HCT116 (cell line): Measurements from ENCODE around the gene ESR2. TPM values are rescaled to one million over a fixed set of nuclear protein-coding genes. Genes with fewer than 3 reads are reported as not detected.

Experiments used
- ATAC-seq: fragments of 200-7000 bp; cut with Tn5 transposase; 2 replicates; pipeline ENCODE4 v1.9.1; 2020; ENCODE audit warnings: mild to moderate bottlenecking, moderate library complexity
- BruUV-seq: library from RNA; stranded (reverse); fragments of 400-500 nt; replicated peaks from 2 replicates; lab custom pipeline; 2021; lab: Mats Ljungman, UMichigan
- CTCF ChIA-PET: fragments of 300-600 bp; sonication (Branson Sonifier 250); formaldehyde crosslinking; loops from one replicate; lab custom pipeline; 2021; ENCODE audit warnings: antibody characterized with exemption; lab: Charles Lee
- POLR2A ChIA-PET: fragments of 300-600, 350-600 bp; sonication (Branson Sonifier 250); formaldehyde crosslinking; loops from one replicate; lab custom pipeline; 2021; ENCODE audit warnings: antibody characterized with exemption; lab: Charles Lee
- RAD21 ChIA-PET, 2 experiments: fragments of 300-600 bp; sonication (Branson Sonifier 250); formaldehyde crosslinking; loops; one replicate each; lab custom pipeline; 2023; ENCODE audit warnings: low total read pairs in 2 of 2; ENCODE audit not compliant: uncharacterized antibody in 2 of 2, unreplicated experiment in 2 of 2, low non-redundant PET in 1 of 2; lab: Charles Lee
- DNase-seq: peaks from one replicate; pipeline ENCODE4 v3.0.0-alpha.2; 2010; ENCODE audit warnings: low read depth, low spot score
- H2AFZ ChIP-seq: fragments of 200-600 bp; shearing (Covaris generic), sonication (generic); 2 replicates; pipeline ENCODE4 v1.6.1; 2017; ENCODE audit warnings: low read depth, mixed run types, mixed read lengths, antibody characterized with exemption, low read length; ENCODE audit not compliant: poor library complexity, severe bottlenecking
- H3K27ac ChIP-seq: 2 replicates; pipeline ENCODE4 v1.5.1; 2012; ENCODE audit warnings: low read depth, low read length
- H3K27me3 ChIP-seq: fragments of 200-600 bp; sonication (generic); 2 replicates; pipeline ENCODE4 v1.6.1; 2016; ENCODE audit warnings: mixed run types, low read length, mixed read lengths; ENCODE audit not compliant: insufficient read depth
- H3K36me3 ChIP-seq, 2 experiments: fragments of 200-500 bp in 1 of 2; fragments of 200-600 bp in 1 of 2; sonication (Bioruptor generic) in 1 of 2; sonication (generic) in 1 of 2; 2 replicates each; pipeline versions ENCODE4 v1.5.1 to v1.6.1; 2014 to 2016; ENCODE audit warnings: low read length in 2 of 2, inconsistent platforms in 1 of 2, mixed read lengths in 1 of 2, mixed run types in 1 of 2; ENCODE audit not compliant: insufficient read depth in 2 of 2, control insufficient read depth in 1 of 2
- H3K4me1 ChIP-seq, 2 experiments: fragments of 200-600 bp in 1 of 2; sonication (generic) in 1 of 2; 2 replicates each; pipeline versions ENCODE4 v1.5.1 to v1.6.1; 2012 to 2017; ENCODE audit warnings: low read length in 2 of 2, inconsistent platforms in 1 of 2, mild to moderate bottlenecking in 1 of 2, mixed read lengths in 1 of 2, mixed run types in 1 of 2, moderate library complexity in 1 of 2; ENCODE audit not compliant: insufficient read depth in 2 of 2, control insufficient read depth in 1 of 2
- H3K4me2 ChIP-seq: fragments of 200-600 bp; sonication (generic); 2 replicates; pipeline ENCODE4 v1.6.1; 2017; ENCODE audit warnings: mixed run types, low read length, mixed read lengths
- H3K4me3 ChIP-seq, 2 experiments: fragments of 200-600 bp in 1 of 2; sonication (generic) in 1 of 2; replicated peaks in 1 of 2; 2 replicates each; pipeline ENCODE4 v1.5.1; 2011 to 2016; ENCODE audit warnings: low read length in 2 of 2, control low read depth in 1 of 2, low read depth in 1 of 2, mild to moderate bottlenecking in 1 of 2, mixed read lengths in 1 of 2, mixed run types in 1 of 2
- H3K79me2 ChIP-seq: fragments of 200-600 bp; sonication (generic); 2 replicates; pipeline ENCODE4 v1.6.1; 2017; ENCODE audit warnings: mild to moderate bottlenecking, mixed run types, low read length, moderate library complexity, mixed read lengths; ENCODE audit not compliant: insufficient read depth
- H3K9ac ChIP-seq: fragments of 200-600 bp; sonication (generic); 2 replicates; pipeline ENCODE4 v1.6.1; 2016; ENCODE audit warnings: low read length, mixed read lengths
- H3K9me2 ChIP-seq: fragments of 200-600 bp; sonication (generic), shearing (Covaris generic); 2 replicates; pipeline ENCODE4 v1.6.1; 2017; ENCODE audit warnings: mixed run types, mild to moderate bottlenecking, moderate library complexity; ENCODE audit not compliant: insufficient read depth
- H3K9me3 ChIP-seq, 2 experiments: fragments of 200-500 bp in 1 of 2; fragments of 200-600 bp in 1 of 2; sonication (Bioruptor generic) in 1 of 2; sonication (generic) in 1 of 2; 2 replicates each; pipeline ENCODE4 v1.6.1; 2014 to 2017; ENCODE audit warnings: low read length in 2 of 2, mixed read lengths in 2 of 2, inconsistent platforms in 1 of 2, low read depth in 1 of 2, mild to moderate bottlenecking in 1 of 2, mixed run types in 1 of 2, moderate library complexity in 1 of 2; ENCODE audit not compliant: control insufficient read depth in 1 of 2, insufficient read depth in 1 of 2
- H4K20me1 ChIP-seq: fragments of 200-600 bp; sonication (generic), shearing (Covaris generic); 2 replicates; pipeline ENCODE4 v1.6.1; 2017; ENCODE audit warnings: mixed run types, mild to moderate bottlenecking, moderate library complexity; ENCODE audit not compliant: insufficient read depth
- ATF3 ChIP-seq: IDR thresholded peaks from 2 replicates; pipeline ENCODE4 v1.6.1; 2012
- CEBPB ChIP-seq: IDR thresholded peaks from 2 replicates; pipeline ENCODE4 v1.6.1; 2012; ENCODE audit warnings: low read depth
- CTCF ChIP-seq, 3 experiments: fragments of 200-600 bp in 1 of 3; sonication (generic) in 1 of 3; IDR thresholded peaks in 2 of 3; conservative IDR thresholded peaks in 1 of 3; 2 replicates each; pipeline ENCODE4 v1.5.1; 2012 to 2017; ENCODE audit warnings: low read depth in 2 of 3, low read length in 2 of 3, antibody characterized with exemption in 1 of 3, borderline replicate concordance in 1 of 3, control low read depth in 1 of 3, mild to moderate bottlenecking in 1 of 3, mixed read lengths in 1 of 3, mixed run types in 1 of 3, moderate library complexity in 1 of 3; ENCODE audit not compliant: insufficient read depth in 1 of 3
- ELF1 ChIP-seq: IDR thresholded peaks from 2 replicates; pipeline ENCODE4 v1.6.1; 2012; ENCODE audit warnings: low read depth, borderline replicate concordance
- EZH2 ChIP-seq: fragments of 200-600 bp; sonication (generic); IDR thresholded peaks from 2 replicates; pipeline ENCODE4 v1.6.1; 2017; ENCODE audit warnings: antibody characterized with exemption, mixed run types
- EZH2phosphoT487 ChIP-seq: fragments of 200-600 bp; IDR thresholded peaks from 2 replicates; pipeline ENCODE4 v1.6.1; 2018; ENCODE audit warnings: antibody characterized with exemption, borderline replicate concordance
- FOSL1 ChIP-seq: IDR thresholded peaks from 2 replicates; pipeline ENCODE4 v1.6.1; 2012; ENCODE audit warnings: low read depth
- JUND ChIP-seq: IDR thresholded peaks from 2 replicates; pipeline ENCODE4 v1.6.1; 2012
- POLR2A ChIP-seq: IDR thresholded peaks from 2 replicates; pipeline ENCODE4 v1.7.0; 2011; ENCODE audit warnings: borderline replicate concordance; ENCODE audit not compliant: insufficient read depth, insufficient read length; ENCODE audit errors: extremely low read depth
- POLR2AphosphoS5 ChIP-seq: IDR thresholded peaks from 2 replicates; pipeline ENCODE4 v1.6.1; 2011; ENCODE audit warnings: mild to moderate bottlenecking, low read depth, low read length, moderate library complexity
- REST ChIP-seq: IDR thresholded peaks from 2 replicates; pipeline ENCODE4 v1.6.1; 2012; ENCODE audit warnings: low read depth
- SIN3A ChIP-seq: IDR thresholded peaks from 2 replicates; pipeline ENCODE4 v1.6.1; 2012; ENCODE audit warnings: low read depth
- SRF ChIP-seq: IDR thresholded peaks from 2 replicates; pipeline ENCODE4 v1.6.1; 2012; ENCODE audit warnings: low read depth
- TCF7L2 ChIP-seq: IDR thresholded peaks from 2 replicates; pipeline ENCODE4 v1.7.0; 2011; ENCODE audit warnings: borderline replicate concordance, inconsistent platforms; ENCODE audit not compliant: insufficient read depth, insufficient read length; ENCODE audit errors: extremely low read depth
- YY1 ChIP-seq: IDR thresholded peaks from 2 replicates; pipeline ENCODE4 v1.6.1; 2011; ENCODE audit warnings: low read length, low read depth, moderate library complexity, mild to moderate bottlenecking; ENCODE audit not compliant: insufficient replicate concordance; ENCODE audit errors: extremely low read depth
- ZBTB33 ChIP-seq: IDR thresholded peaks from 2 replicates; pipeline ENCODE4 v1.6.1; 2011; ENCODE audit warnings: mild to moderate bottlenecking, low read length, moderate library complexity; ENCODE audit not compliant: insufficient replicate concordance; ENCODE audit errors: extremely low read depth
- ZFX ChIP-seq: fragments of 450-650 bp; IDR thresholded peaks from 2 replicates; pipeline ENCODE4 v1.6.1; 2017
- ZNF274 ChIP-seq: fragments of 200-500 bp; sonication (Bioruptor generic); IDR thresholded peaks from 2 replicates; pipeline ENCODE4 v1.6.1; 2014; ENCODE audit warnings: mild to moderate bottlenecking, low read depth, low read length, inconsistent platforms
- intact Hi-C: fragments of 100-400 bp; cut with micrococcal nuclease; formaldehyde crosslinking; loops from 2 replicates; pipeline ENCODE4 v1.10.0; 2022
- total RNA-seq: library from RNA; stranded (reverse); gene quantifications from one replicate; pipeline ENCODE4 v1.2.1, GENCODE V29; 2021; ENCODE audit not compliant: unreplicated experiment

ESR2 gene
- total RNA-seq, 1 experiment from 2014 or later, result 0.32 TPM

- no TSS peak for BruUV-seq
- no peaks in the 10 kb centered on the region for H4K20me1 ChIP-seq
- no peak overlapping the region for H3K4me3 ChIP-seq
- no peaks in the 10 kb centered on the region for H3K9me3 ChIP-seq
- no peak overlapping the region for H2AFZ ChIP-seq
- H3K36me3 ChIP-seq, result peaks cover 0 to 3% of the 10 kb centered on the region in 2 experiments; a peak in 2 of 4 replicates
- TF ChIP-seq REST, result no peak
- TF ChIP-seq ELF1, result no peak
- TF ChIP-seq ZNF274, result no peak
- no peak for TF ChIP-seq SIN3A
- TF ChIP-seq CEBPB, result no peak
- TF ChIP-seq ATF3, result no peak
- no peak for TF ChIP-seq SRF
- TF ChIP-seq TCF7L2, result no peak
- TF ChIP-seq EZH2, result no peak
- TF ChIP-seq ZFX, result no peak
- no peak for TF ChIP-seq EZH2phosphoT487
- TF ChIP-seq JUND, result no peak
- no peak for TF ChIP-seq ZBTB33
- TF ChIP-seq YY1, result no peak
- no peak for TF ChIP-seq POLR2AphosphoS5
- no peak for TF ChIP-seq CTCF (IDR thresholded peaks at IDR 0.05 in 2 of 3, conservative IDR thresholded peaks at IDR 0.05 in 1 of 3; ENCODE audit: borderline replicate concordance in 1 of 3, insufficient read depth in 1 of 3, low read depth in 2 of 3, low read length in 2 of 3)
- TF ChIP-seq FOSL1, result no peak
- TF ChIP-seq POLR2A, result no peak
- intact Hi-C loops, result no loop called here
- DNase-seq (no peak), ATAC-seq (no peak)
- no peak overlapping the region for H3K4me2 ChIP-seq
- H3K79me2 ChIP-seq, result no peaks in the 10 kb centered on the region
- no peaks in the 10 kb centered on the region for H3K4me1 ChIP-seq
- ChIA-PET POLR2A (no interaction called here), CTCF (no interaction called here), RAD21 (no interaction called here)
- H3K9me2 ChIP-seq, result no peaks in the 10 kb centered on the region
- no peak overlapping the region for H3K27ac ChIP-seq
- H3K9ac ChIP-seq, result no peak overlapping the region
- H3K27me3 ChIP-seq, result no peaks in the 10 kb centered on the region
These were observed 144.2 kb downstream of the ESR2 start for GRCh38 chr14:64149921-64150320.
